ENCODE results near the gene MCM10.

Gene MCM10

GRCh38 chr10:13236638-13237037, 75.3 kb downstream of the MCM10 start:
- H3K4me3 ChIP-seq (ENCODE audit: low read length): no peak overlapping the region
- no peaks in the 10 kb centered on the region for H3K9me2 ChIP-seq (replicated peaks; ENCODE audit: control insufficient read depth, low read length)
- no peak for TF ChIP-seq CTCF (IDR thresholded peaks at IDR 0.05; ENCODE audit: low read depth, low read length, poor library complexity, severe bottlenecking)
- no peak for TF ChIP-seq EZH2phosphoT487 (IDR thresholded peaks at IDR 0.05; ENCODE audit: borderline replicate concordance, low read length)
- no peaks in the 10 kb centered on the region for H3K79me2 ChIP-seq (ENCODE audit: control insufficient read depth, low read length)
- no peaks in the 10 kb centered on the region for H4K20me1 ChIP-seq (ENCODE audit: control insufficient read depth, insufficient read depth, low read depth, low read length)
- H3F3A ChIP-seq (ENCODE audit: control insufficient read depth, insufficient read depth): no peaks in the 10 kb centered on the region
- no peak overlapping the region for H3K27ac ChIP-seq (ENCODE audit: low read depth, low read length)
- H3K9me3 ChIP-seq (ENCODE audit: control insufficient read depth, insufficient read depth, low read length): no peaks in the 10 kb centered on the region
- no peaks in the 10 kb centered on the region for H3K27me3 ChIP-seq (ENCODE audit: control insufficient read depth, low read length)
- H3K36me3 ChIP-seq (ENCODE audit: control insufficient read depth, low read length): no peaks in the 10 kb centered on the region
- H3K4me1 ChIP-seq (ENCODE audit: control insufficient read depth, low read length): no peaks in the 10 kb centered on the region
- H3K4me2 ChIP-seq (ENCODE audit: low read length): no peak overlapping the region

GRCh38 chr10:13238271-13239077, 77.1 kb downstream of the MCM10 start:
- no peaks in the 10 kb centered on the region for H3F3A ChIP-seq (ENCODE audit: control insufficient read depth, insufficient read depth)
- no peaks in the 10 kb centered on the region for H3K27me3 ChIP-seq (ENCODE audit: control insufficient read depth, low read length)
- no peaks in the 10 kb centered on the region for H3K9me3 ChIP-seq (ENCODE audit: control insufficient read depth, insufficient read depth, low read length)
- H3K4me1 ChIP-seq (ENCODE audit: control insufficient read depth, low read length): no peaks in the 10 kb centered on the region
- H3K79me2 ChIP-seq (ENCODE audit: control insufficient read depth, low read length): no peaks in the 10 kb centered on the region
- TF ChIP-seq CTCF (IDR thresholded peaks at IDR 0.05; ENCODE audit: low read depth, low read length, poor library complexity, severe bottlenecking) (no peak), EZH2phosphoT487 (IDR thresholded peaks at IDR 0.05; ENCODE audit: borderline replicate concordance, low read length) (no peak)
- no peak overlapping the region for H3K4me3 ChIP-seq (ENCODE audit: low read length)
- no peak overlapping the region for H3K27ac ChIP-seq (ENCODE audit: low read depth, low read length)
- no peaks in the 10 kb centered on the region for H3K9me2 ChIP-seq (replicated peaks; ENCODE audit: control insufficient read depth, low read length)
- no peaks in the 10 kb centered on the region for H3K36me3 ChIP-seq (ENCODE audit: control insufficient read depth, low read length)
- no peak overlapping the region for H3K4me2 ChIP-seq (ENCODE audit: low read length)
- H4K20me1 ChIP-seq (ENCODE audit: control insufficient read depth, insufficient read depth, low read depth, low read length): no peaks in the 10 kb centered on the region

- Histone ChIP-seq H3K4me2 (ENCODE audit: low read length) (no peak overlapping the region), H3K36me3 (ENCODE audit: control insufficient read depth, low read length) (no peaks in the 10 kb centered on the region), H3K27ac (ENCODE audit: low read depth, low read length) (no peak overlapping the region), H3F3A (ENCODE audit: control insufficient read depth, insufficient read depth) (no peaks in the 10 kb centered on the region), H4K20me1 (ENCODE audit: control insufficient read depth, insufficient read depth, low read depth, low read length) (no peaks in the 10 kb centered on the region), H3K9me2 (replicated peaks; ENCODE audit: control insufficient read depth, low read length) (no peaks in the 10 kb centered on the region), H3K9me3 (ENCODE audit: control insufficient read depth, insufficient read depth, low read length) (no peaks in the 10 kb centered on the region), H3K79me2 (ENCODE audit: control insufficient read depth, low read length) (no peaks in the 10 kb centered on the region), H3K4me1 (ENCODE audit: control insufficient read depth, low read length) (no peaks in the 10 kb centered on the region), H3K4me3 (ENCODE audit: low read length) (no peak overlapping the region), H3K27me3 (ENCODE audit: control insufficient read depth, low read length) (no peaks in the 10 kb centered on the region)
- no peak for TF ChIP-seq CTCF (IDR thresholded peaks at IDR 0.05; ENCODE audit: low read depth, low read length, poor library complexity, severe bottlenecking)
- no peak for TF ChIP-seq EZH2phosphoT487 (IDR thresholded peaks at IDR 0.05; ENCODE audit: borderline replicate concordance, low read length)
Measured at GRCh38 chr10:13239923-13240322, 78.6 kb downstream of the MCM10 start.
